Adrenal gland (tissue), 12 donors: ENCODE measurements around the gene TEX29. TPM values are rescaled to one million over a fixed set of nuclear protein-coding genes. Genes with fewer than 3 reads are reported as not detected.

Experiments used
- DNase-seq, 7 donors: peaks; one replicate each; pipeline ENCODE4 v3.0.0-alpha.2; 2019 to 2020
- H3K27ac ChIP-seq, 5 donors: fragments of 200-600 bp; sonication (generic) in 4 of 5; 1 replicate in 3 of 5; 2 replicates in 2 of 5; pipeline versions ENCODE4 v1.5.1 to v1.8.0; 2016 to 2020; ENCODE audit warnings: mild to moderate bottlenecking in 1 of 5
- H3K27me3 ChIP-seq: fragments of 200-600 bp; 2 replicates; pipeline ENCODE4 v1.8.0; 2021
- H3K36me3 ChIP-seq, 2 donors: fragments of 200-600 bp; replicated peaks in 1 of 2; 1 replicate in 1 of 2; 2 replicates in 1 of 2; pipeline versions ENCODE4 v1.5.1 to v1.8.0; 2018 to 2022
- H3K4me1 ChIP-seq, 2 donors: fragments of 200-600 bp; replicated peaks in 1 of 2; 1 replicate in 1 of 2; 2 replicates in 1 of 2; pipeline versions ENCODE4 v1.5.1 to v1.8.0; 2018 to 2021
- H3K4me3 ChIP-seq, 4 donors: fragments of 200-600 bp; sonication (generic) in 3 of 4; one replicate each; pipeline ENCODE4 v1.5.1; 2016 to 2018
- H3K9me3 ChIP-seq, 3 donors: fragments of 200-600 bp; sonication (generic) in 1 of 3; replicated peaks in 1 of 3; 1 replicate in 2 of 3; 2 replicates in 1 of 3; pipeline versions ENCODE4 v1.5.1 to v1.8.0; 2016 to 2021
- POLR2A ChIP-seq, 2 donors: fragments of 450-650 bp; IDR thresholded peaks; one replicate each; pipeline ENCODE4 v1.6.1; 2017; ENCODE audit warnings: antibody characterized with exemption in 2 of 2, mild to moderate bottlenecking in 2 of 2, moderate library complexity in 1 of 2
- WGBS, 4 donors: extraction: QIAGEN DNeasy Blood & Tissue Kit in 2 of 4; methylation state at CpG; one replicate each; pipeline versions ENCODE4 v1.1.5 to v1.1.7; 2013 to 2017; 5-methylcytosine and 5-hydroxymethylcytosine counted together
- intact Hi-C, 2 donors: fragments of 100-400 bp; cut with DNase I; formaldehyde crosslinking; loops; one replicate each; pipeline versions ENCODE4 v1.14.1 to v1.15.0; 2022 to 2023
- polyA plus RNA-seq, 3 donors: library from polyadenylated mRNA; stranded (reverse); fragments of 200-250 nt in 2 of 3; fragments of 350-450 nt in 1 of 3; fragmentation: Illumina TruSeq in 1 of 3; extraction: RNeasy Lipid Tissue Mini Kit (QIAGEN cat#74804) in 1 of 3; gene quantifications; one replicate each; pipeline ENCODE4 v1.2.3, GENCODE V29; 2013 to 2014
- total RNA-seq, 9 donors: library from RNA; depleted of rRNA in 4 of 9; stranded (reverse); fragments of >200 nt in 4 of 9; fragments of 120-200 nt in 1 of 9; fragmentation: NEBNext Ultra II Directional in 1 of 9; extraction: Animal tissue kit (Norgen Biotek cat#: 25700) in 1 of 9; gene quantifications; one replicate each; pipeline versions ENCODE4 v1.1.0 to v1.2.4, GENCODE V29; 2013 to 2023
- TF ChIP-seq, protein P1 (sequence below), 6 experiments: fragments of 450-650 bp in 4 of 6; fragments of 200-600 bp in 2 of 6; sonication (generic) in 1 of 6; IDR thresholded peaks; 1 replicate in 5 of 6; 2 replicates in 1 of 6; pipeline versions ENCODE4 v1.5.1 to v1.8.0; 2016 to 2021; ENCODE audit warnings: antibody characterized with exemption in 6 of 6, mild to moderate bottlenecking in 2 of 6, moderate library complexity in 1 of 6
- donor health status: healthy with polysubstance abuse.
- donor health status: Bipolar disorder and iron deficiency.
- donor health status: DM: yes; HTN: yes; CAD: no.
- donor health status: DM: no; HTN: no; CAD: no.
- donor health status: DM: no; HTN: no; CAD: no.
- donor health status: DM: yes; HTN: yes; CAD: no.

The TEX29 gene
- total and polyA plus RNA-seq, 12 donors: 0.28 to 4.0 (median 0.34) TPM; not detected in 7

- H3K4me3 ChIP-seq: no peak overlapping the region
- TF ChIP-seq, protein P1, sequence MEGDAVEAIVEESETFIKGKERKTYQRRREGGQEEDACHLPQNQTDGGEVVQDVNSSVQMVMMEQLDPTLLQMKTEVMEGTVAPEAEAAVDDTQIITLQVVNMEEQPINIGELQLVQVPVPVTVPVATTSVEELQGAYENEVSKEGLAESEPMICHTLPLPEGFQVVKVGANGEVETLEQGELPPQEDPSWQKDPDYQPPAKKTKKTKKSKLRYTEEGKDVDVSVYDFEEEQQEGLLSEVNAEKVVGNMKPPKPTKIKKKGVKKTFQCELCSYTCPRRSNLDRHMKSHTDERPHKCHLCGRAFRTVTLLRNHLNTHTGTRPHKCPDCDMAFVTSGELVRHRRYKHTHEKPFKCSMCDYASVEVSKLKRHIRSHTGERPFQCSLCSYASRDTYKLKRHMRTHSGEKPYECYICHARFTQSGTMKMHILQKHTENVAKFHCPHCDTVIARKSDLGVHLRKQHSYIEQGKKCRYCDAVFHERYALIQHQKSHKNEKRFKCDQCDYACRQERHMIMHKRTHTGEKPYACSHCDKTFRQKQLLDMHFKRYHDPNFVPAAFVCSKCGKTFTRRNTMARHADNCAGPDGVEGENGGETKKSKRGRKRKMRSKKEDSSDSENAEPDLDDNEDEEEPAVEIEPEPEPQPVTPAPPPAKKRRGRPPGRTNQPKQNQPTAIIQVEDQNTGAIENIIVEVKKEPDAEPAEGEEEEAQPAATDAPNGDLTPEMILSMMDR (IDR thresholded peaks at IDR 0.05): no peak
- TF ChIP-seq POLR2A (IDR thresholded peaks at IDR 0.05): no peak
- no peak for DNase-seq
- no peaks in the 10 kb centered on the region for H3K4me1 ChIP-seq
- H3K27ac ChIP-seq: no peak overlapping the region
- intact Hi-C loops: no loop called here
- H3K27me3 ChIP-seq: no peaks in the 10 kb centered on the region
- H3K9me3 ChIP-seq: no peaks in the 10 kb centered on the region
- no peaks in the 10 kb centered on the region for H3K36me3 ChIP-seq
- WGBS, 4 donors: 79 to 91% (median 86%) methylated on average over 28 to 36 of the region's 37 CpGs
Observed at GRCh38 chr13:111325941-111326620, 5.6 kb downstream of the TEX29 start.

DNA sequence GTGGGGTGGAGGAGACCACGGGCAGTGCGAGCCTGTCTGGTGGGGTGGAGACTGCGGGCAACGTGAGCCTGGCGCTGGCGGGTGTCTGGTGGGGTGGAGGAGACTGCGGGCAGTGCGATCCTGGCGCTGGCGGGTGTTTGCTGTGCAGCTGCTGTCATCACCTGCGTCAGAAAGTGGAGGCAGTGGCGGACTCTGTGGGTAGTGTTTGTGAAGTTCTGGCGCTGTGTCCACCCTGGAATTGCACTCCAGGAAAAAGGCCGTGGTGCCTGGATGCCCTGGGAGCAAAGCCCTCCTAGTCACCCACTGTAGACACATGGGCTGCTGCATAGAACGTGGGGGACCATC, 6.2 kb downstream of the TEX29 start:
- Histone ChIP-seq H3K36me3 (no peaks in the 10 kb centered on the region), H3K9me3 (no peaks in the 10 kb centered on the region), H3K27me3 (no peaks in the 10 kb centered on the region), H3K4me3 (no peak overlapping the region), H3K27ac (no peak overlapping the region), H3K4me1 (no peaks in the 10 kb centered on the region)
- WGBS, 4 donors: 87 to 92% (median 89%) methylated on average over 12 to 15 of the region's 15 CpGs
- no peak for DNase-seq
- TF ChIP-seq, protein P1 (IDR thresholded peaks at IDR 0.05): no peak
- no peak for TF ChIP-seq POLR2A (IDR thresholded peaks at IDR 0.05)
- intact Hi-C loops: no loop called here

DNA sequence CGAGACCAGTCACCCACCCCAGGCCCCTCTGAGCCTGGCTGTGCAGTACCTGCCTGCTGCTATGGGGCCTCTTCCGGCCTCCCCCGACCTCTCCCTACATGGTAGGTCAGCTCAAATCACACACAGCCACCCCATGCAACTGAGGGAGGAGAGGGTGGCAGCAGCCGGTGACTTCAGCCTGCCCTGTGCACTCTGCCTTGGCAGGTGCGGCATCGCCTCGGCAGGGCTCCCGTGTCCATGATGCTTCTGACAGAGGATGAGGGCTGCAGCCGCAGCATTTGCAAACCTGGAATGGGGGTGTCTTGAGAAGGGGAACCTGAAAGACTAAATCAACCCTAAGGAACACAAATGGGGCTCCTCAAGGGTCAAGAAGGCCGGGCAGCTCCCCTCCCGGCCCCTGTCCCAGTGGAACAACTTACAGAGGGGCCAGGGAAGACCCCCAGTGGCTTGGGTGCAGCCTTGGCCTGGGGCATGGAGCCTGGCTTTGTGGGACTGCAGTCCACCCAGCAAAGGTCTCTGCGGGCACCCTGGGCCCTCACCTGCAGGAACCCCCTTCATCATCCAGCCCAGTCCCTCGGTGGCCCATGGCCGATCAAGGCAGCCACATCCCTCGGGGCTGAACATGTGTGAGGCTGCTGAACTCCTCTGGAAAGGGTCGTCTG, 6.7 kb downstream of the TEX29 start:
- Histone ChIP-seq H3K27ac (no peak overlapping the region), H3K4me3 (no peak overlapping the region), H3K36me3 (no peaks in the 10 kb centered on the region), H3K9me3 (no peaks in the 10 kb centered on the region), H3K27me3 (no peaks in the 10 kb centered on the region), H3K4me1 (no peaks in the 10 kb centered on the region)
- no peak for DNase-seq
- TF ChIP-seq, protein P1 (IDR thresholded peaks at IDR 0.05): no peak
- TF ChIP-seq POLR2A (IDR thresholded peaks at IDR 0.05): no peak
- intact Hi-C loops: no loop called here
- 83 to 89% (median 87%) methylated on average over 10 to 16 of the region's 16 CpGs for WGBS, 4 donors

- no peak for TF ChIP-seq POLR2A (IDR thresholded peaks at IDR 0.05)
- TF ChIP-seq, protein P1 (IDR thresholded peaks at IDR 0.05): no peak
- H3K27me3 ChIP-seq: no peaks in the 10 kb centered on the region
- no peaks in the 10 kb centered on the region for H3K4me1 ChIP-seq
- 87 to 93% (median 90%) methylated on average over 32 of the region's 32 CpGs for WGBS, 4 donors
- no peak overlapping the region for H3K27ac ChIP-seq
- intact Hi-C loops: no loop called here
- H3K9me3 ChIP-seq: no peaks in the 10 kb centered on the region
- no peak overlapping the region for H3K4me3 ChIP-seq
- peak in 1 of 7 donors; percentile 29 for DNase-seq
- H3K36me3 ChIP-seq: no peaks in the 10 kb centered on the region
Observed at GRCh38 chr13:111327730-111328573, 7.5 kb downstream of the TEX29 start.
